K562 (cell line): ENCODE measurements around the gene ZNF473. TPM values are rescaled to one million over a fixed set of nuclear protein-coding genes. Genes with fewer than 3 reads are reported as not detected.
"Not testable (repeated sequence)": the region's sequence is repeated elsewhere in the genome, so short reads cannot be mapped to it uniquely, and the experiment has no call there.

Experiments
- ATAC-seq: fragments of 200-7000 bp; cut with Tn5 transposase; 3 replicates; pipeline ENCODE4 v1.9.1; 2020; ENCODE audit warnings: moderate library complexity
- BruUV-seq: library from RNA; stranded (reverse); fragments of 400-500 nt; replicated peaks from 2 replicates; lab custom pipeline; 2021; lab: Mats Ljungman, UMichigan
- CTCF ChIA-PET: fragments of 300-600 bp; formaldehyde crosslinking; extraction: SDS; loops from one replicate; lab custom pipeline; 2021; ENCODE audit warnings: low intra/inter-chr PET ratio; lab: Yijun Ruan, JAX
- POLR2A ChIA-PET: fragments of 300-600, 350-650 bp; sonication (Branson Sonifier 250); formaldehyde crosslinking; extraction: SDS; loops from one replicate; lab custom pipeline; 2021; ENCODE audit warnings: antibody characterized with exemption, inconsistent platforms; lab: Yijun Ruan, JAX
- DNase-seq, 4 experiments: peaks; one replicate each; pipeline versions ENCODE4 v3.0.0 to v3.0.0-alpha.2; 2011 to 2018; ENCODE audit warnings: low spot score in 3 of 4, mixed read lengths in 3 of 4; ENCODE audit errors: extremely low read depth in 1 of 4
- FAIRE-seq: peaks from 2 replicates; lab custom pipeline; 2011; peaks lifted over from hg19 to GRCh38; lab: Jason Lieb, UNC
- H2AFZ ChIP-seq: 2 replicates; pipeline ENCODE4 v1.6.0; 2011; ENCODE audit warnings: low read depth, low read length, control low read depth, inconsistent platforms
- H3K27ac ChIP-seq: fragments of 200-600 bp; 3 replicates; pipeline ENCODE4 v1.8.0; 2011; ENCODE audit warnings: low read depth, mild to moderate bottlenecking, control low read depth, inconsistent platforms, low read length, moderate library complexity, mixed read lengths; ENCODE audit errors: extremely low read depth
- H3K27me3 ChIP-seq, 2 experiments: fragments of 300-600 bp in 1 of 2; 2 replicates in 1 of 2; 3 replicates in 1 of 2; pipeline versions ENCODE4 v1.6.0 to v1.8.0; 2011; ENCODE audit warnings: inconsistent platforms in 2 of 2, low read length in 2 of 2, mild to moderate bottlenecking in 1 of 2, mixed read lengths in 1 of 2, moderate library complexity in 1 of 2; ENCODE audit not compliant: control insufficient read depth in 2 of 2, insufficient read depth in 2 of 2
- H3K36me3 ChIP-seq: fragments of 300-600 bp; 3 replicates; pipeline ENCODE4 v1.8.0; 2011; ENCODE audit warnings: mild to moderate bottlenecking, low read length, inconsistent platforms; ENCODE audit not compliant: control insufficient read depth, insufficient read depth
- H3K4me1 ChIP-seq, 2 experiments: fragments of 200-600 bp in 1 of 2; replicated peaks in 1 of 2; 2 replicates in 1 of 2; 3 replicates in 1 of 2; pipeline versions ENCODE4 v1.5.1 to v1.8.0; 2011; ENCODE audit warnings: inconsistent platforms in 2 of 2, low read length in 2 of 2, mild to moderate bottlenecking in 1 of 2, mixed read lengths in 1 of 2, moderate library complexity in 1 of 2; ENCODE audit not compliant: control insufficient read depth in 2 of 2, insufficient read depth in 2 of 2
- H3K4me2 ChIP-seq: 2 replicates; pipeline ENCODE4 v1.6.1; 2011; ENCODE audit warnings: low read length, control low read depth, inconsistent platforms, mixed read lengths; ENCODE audit not compliant: insufficient read depth
- H3K4me3 ChIP-seq: fragments of 200-600 bp; sonication (generic), shearing (Covaris generic); 2 replicates; pipeline ENCODE4 v1.5.1; 2016; ENCODE audit warnings: control low read depth, inconsistent platforms
- H3K79me2 ChIP-seq: fragments of 200-600 bp; 3 replicates; pipeline ENCODE4 v1.8.0; 2011; ENCODE audit warnings: low read length, inconsistent platforms; ENCODE audit not compliant: control insufficient read depth, insufficient read depth
- H3K9ac ChIP-seq, 2 experiments: 2 replicates each; pipeline versions ENCODE4 v1.6.0 to v1.6.1; 2011; ENCODE audit warnings: low read depth in 2 of 2, low read length in 2 of 2, control low read depth in 1 of 2, inconsistent platforms in 1 of 2, mild to moderate bottlenecking in 1 of 2, mixed read lengths in 1 of 2; ENCODE audit not compliant: insufficient read depth in 1 of 2
- H3K9me1 ChIP-seq: one replicate; pipeline ENCODE4 v1.6.0; 2011; ENCODE audit warnings: inconsistent platforms, mild to moderate bottlenecking, low read length, moderate library complexity; ENCODE audit not compliant: control insufficient read depth, insufficient read depth
- H3K9me3 ChIP-seq: replicated peaks from 2 replicates; pipeline ENCODE4 v1.5.1; 2011; ENCODE audit warnings: low read depth, low read length, inconsistent platforms; ENCODE audit not compliant: control insufficient read depth, insufficient read depth
- H4K20me1 ChIP-seq: replicated peaks from 2 replicates; pipeline ENCODE4 v1.6.1; 2011; ENCODE audit warnings: low read length, inconsistent platforms, mixed read lengths; ENCODE audit not compliant: control insufficient read depth, insufficient read depth
- ARID1B ChIP-seq: fragments of 450-650 bp; IDR thresholded peaks from 2 replicates; pipeline ENCODE4 v1.6.1; 2016; ENCODE audit warnings: antibody characterized with exemption, mild to moderate bottlenecking, inconsistent platforms
- CBFA2T2 ChIP-seq: fragments of 450-650 bp; conservative IDR thresholded peaks from 2 replicates; pipeline ENCODE4 v1.6.1; 2017; ENCODE audit warnings: mild to moderate bottlenecking
- CBFA2T3 ChIP-seq: fragments of 450-650 bp; IDR thresholded peaks from 2 replicates; pipeline ENCODE4 v1.6.1; 2017
- DPF2 ChIP-seq: fragments of 450-650 bp; IDR thresholded peaks from 2 replicates; pipeline ENCODE4 v1.6.1; 2016
- SMARCA4 ChIP-seq: fragments of 450-650 bp; IDR thresholded peaks from 2 replicates; pipeline ENCODE4 v1.6.1; 2016
- TAL1 ChIP-seq: fragments of 450-650 bp; IDR thresholded peaks from 2 replicates; pipeline ENCODE4 v1.6.1; 2016; ENCODE audit warnings: mild to moderate bottlenecking
- WGBS: fragments of 100-300 bp; shearing (Covaris generic); methylation state at CpG from one replicate; pipeline ENCODE4 v1.1.6; 2016; ENCODE audit warnings: low coverage, mixed read lengths; ENCODE audit not compliant: insufficient coverage; ENCODE audit errors: missing lambda C conversion rate; 5-methylcytosine and 5-hydroxymethylcytosine counted together
- in situ Hi-C: fragments of 300-500 bp; cut with MboI; formaldehyde crosslinking; loops from 4 replicates; pipeline ENCODE4 v1.15.0; 2018; ENCODE audit warnings: inconsistent platforms, mixed read lengths
- intact Hi-C: fragments of 100-400 bp; cut with micrococcal nuclease; formaldehyde crosslinking; loops from 2 replicates; pipeline ENCODE4 v1.14.2; 2022
- polyA plus RNA-seq, 8 experiments: library from polyadenylated mRNA; depleted of rRNA in 4 of 8; stranded (reverse) in 5 of 8; unstranded in 3 of 8; fragments of >200 nt; fragmentation: Nextera tagmentation in 2 of 8; fragmentation: Illumina TruSeq in 1 of 8; extraction: Ambion mirVana in 2 of 8; extraction: Trizol in 1 of 8; gene quantifications; 2 replicates each; pipeline versions ENCODE4 v1.2.1 to v1.2.3, GENCODE V29; 2011 to 2014; ENCODE audit warnings: inconsistent platforms in 1 of 8, missing spikeins in 1 of 8
- total RNA-seq, 7 experiments: library from RNA; depleted of rRNA in 6 of 7; stranded (reverse); fragments of >200 nt in 6 of 7; fragmentation: Illumina TruSeq in 2 of 7; extraction: Trizol in 2 of 7; gene quantifications; 2 replicates each; pipeline versions ENCODE4 v1.2.1 to v1.2.3, GENCODE V29; 2011 to 2021; ENCODE audit warnings: low replicate concordance in 1 of 7
- TF ChIP-seq, protein P1 (sequence below), 2 experiments: fragments of 450-650 bp; IDR thresholded peaks; 2 replicates each; pipeline ENCODE4 v1.6.1; 2018; ENCODE audit warnings: mild to moderate bottlenecking in 2 of 2, low read depth in 1 of 2; ENCODE audit not compliant: partially characterized antibody in 2 of 2

Gene ZNF473
- total and polyA plus RNA-seq, 9 of the 15 experiments (the other 6 are each of a cell fraction or from before 2014, with no cell fraction given): 8.2 to 34.0 (median 28.5) TPM

DNA sequence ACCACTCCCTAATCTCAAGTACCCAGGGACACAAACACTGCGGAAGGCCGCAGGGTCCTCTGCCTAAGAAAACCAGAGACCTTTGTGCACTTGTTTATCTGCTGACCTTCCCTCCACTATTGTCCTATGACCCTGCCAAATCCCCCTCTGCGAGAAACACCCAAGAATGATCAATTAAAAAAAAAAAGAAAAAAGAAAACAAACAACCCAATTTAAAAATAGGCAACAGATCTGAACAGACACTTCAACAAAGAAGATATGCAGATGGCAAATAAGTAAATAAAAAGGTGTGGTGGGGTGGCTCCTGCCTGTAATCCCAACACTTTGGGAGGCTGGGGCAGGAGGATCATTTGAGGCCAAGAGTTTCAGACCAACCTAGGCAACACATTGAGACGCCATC is 61.3 kb downstream of the ZNF473 start:
- H3K9me1 ChIP-seq, ATAC-seq, BruUV-seq, in situ Hi-C loops, H3K4me2 ChIP-seq, H3K36me3 ChIP-seq, H3K4me1 ChIP-seq, H3K27me3 ChIP-seq, H3K4me3 ChIP-seq, H3K27ac ChIP-seq, intact Hi-C loops, H3K9me3 ChIP-seq, CTCF ChIA-PET, H4K20me1 ChIP-seq, H3K9ac ChIP-seq, POLR2A ChIA-PET, H2AFZ ChIP-seq, DNase-seq, FAIRE-seq, H3K79me2 ChIP-seq: not testable (repeated sequence)
- 24% methylated on average over 3 of the region's 4 CpGs for WGBS
- TF ChIP-seq CBFA2T3: peak; percentile 62
- TF ChIP-seq ARID1B: peak; percentile 29; the same call in 1 of the 2 replicates
- peak; percentile 30; the same call in 1 of the 2 replicates for TF ChIP-seq DPF2
- TF ChIP-seq TAL1: peak; percentile 41
- TF ChIP-seq, protein P1, sequence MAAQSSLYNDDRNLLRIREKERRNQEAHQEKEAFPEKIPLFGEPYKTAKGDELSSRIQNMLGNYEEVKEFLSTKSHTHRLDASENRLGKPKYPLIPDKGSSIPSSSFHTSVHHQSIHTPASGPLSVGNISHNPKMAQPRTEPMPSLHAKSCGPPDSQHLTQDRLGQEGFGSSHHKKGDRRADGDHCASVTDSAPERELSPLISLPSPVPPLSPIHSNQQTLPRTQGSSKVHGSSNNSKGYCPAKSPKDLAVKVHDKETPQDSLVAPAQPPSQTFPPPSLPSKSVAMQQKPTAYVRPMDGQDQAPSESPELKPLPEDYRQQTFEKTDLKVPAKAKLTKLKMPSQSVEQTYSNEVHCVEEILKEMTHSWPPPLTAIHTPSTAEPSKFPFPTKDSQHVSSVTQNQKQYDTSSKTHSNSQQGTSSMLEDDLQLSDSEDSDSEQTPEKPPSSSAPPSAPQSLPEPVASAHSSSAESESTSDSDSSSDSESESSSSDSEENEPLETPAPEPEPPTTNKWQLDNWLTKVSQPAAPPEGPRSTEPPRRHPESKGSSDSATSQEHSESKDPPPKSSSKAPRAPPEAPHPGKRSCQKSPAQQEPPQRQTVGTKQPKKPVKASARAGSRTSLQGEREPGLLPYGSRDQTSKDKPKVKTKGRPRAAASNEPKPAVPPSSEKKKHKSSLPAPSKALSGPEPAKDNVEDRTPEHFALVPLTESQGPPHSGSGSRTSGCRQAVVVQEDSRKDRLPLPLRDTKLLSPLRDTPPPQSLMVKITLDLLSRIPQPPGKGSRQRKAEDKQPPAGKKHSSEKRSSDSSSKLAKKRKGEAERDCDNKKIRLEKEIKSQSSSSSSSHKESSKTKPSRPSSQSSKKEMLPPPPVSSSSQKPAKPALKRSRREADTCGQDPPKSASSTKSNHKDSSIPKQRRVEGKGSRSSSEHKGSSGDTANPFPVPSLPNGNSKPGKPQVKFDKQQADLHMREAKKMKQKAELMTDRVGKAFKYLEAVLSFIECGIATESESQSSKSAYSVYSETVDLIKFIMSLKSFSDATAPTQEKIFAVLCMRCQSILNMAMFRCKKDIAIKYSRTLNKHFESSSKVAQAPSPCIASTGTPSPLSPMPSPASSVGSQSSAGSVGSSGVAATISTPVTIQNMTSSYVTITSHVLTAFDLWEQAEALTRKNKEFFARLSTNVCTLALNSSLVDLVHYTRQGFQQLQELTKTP (IDR thresholded peaks at IDR 0.05; ENCODE audit: low read depth in 1 of 2, partially characterized antibody in 2 of 2): peak; percentile 79 to 83
- TF ChIP-seq SMARCA4: 0 out of 2 replicates have a peak, but pooled peaks have one; percentile 21
- TF ChIP-seq CBFA2T2: peak; percentile 36; the same call in 1 of the 2 replicates
